Activated naive CD8-positive, alpha-beta T cell treated with anti-CD3 and anti-CD28 coated beads, Interleukin-2, amount 50 U/mL, for 16 hours (primary cell): ENCODE measurements around the gene NACC1.

Experiments
- DNase-seq: peaks from one replicate; pipeline ENCODE4 v3.0.0-alpha.2; 2020; ENCODE audit warnings: low read depth, low spot score

Gene NACC1

DNA sequence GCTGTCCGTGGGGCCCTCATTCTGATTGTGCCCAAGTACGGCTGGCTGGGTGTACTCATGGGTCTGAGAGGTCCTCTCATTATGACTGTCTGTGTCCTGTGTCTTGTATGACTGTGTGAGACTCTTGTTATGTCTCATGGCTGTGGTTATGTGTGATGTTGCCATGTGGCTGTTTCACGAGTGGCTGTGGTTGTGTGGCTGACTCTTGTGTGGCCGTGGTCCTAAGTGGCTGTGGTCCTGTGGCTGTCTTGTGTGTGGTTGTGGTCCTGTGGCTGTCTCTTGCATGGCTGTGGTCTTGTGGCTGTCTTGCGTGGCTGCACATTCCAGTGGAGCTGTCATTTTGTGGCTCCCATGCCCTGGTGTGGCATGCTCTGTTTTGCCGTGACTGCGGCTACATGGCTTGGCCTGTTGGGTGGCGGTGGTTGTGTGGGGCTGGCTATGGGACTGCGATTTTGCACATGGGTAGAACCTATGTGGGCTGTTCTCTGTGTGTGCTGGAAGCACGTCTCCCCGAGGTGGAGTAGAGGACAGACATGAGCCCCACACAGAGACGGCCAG, 18.0 kb upstream of the NACC1 start:
- no peak for DNase-seq

DNA sequence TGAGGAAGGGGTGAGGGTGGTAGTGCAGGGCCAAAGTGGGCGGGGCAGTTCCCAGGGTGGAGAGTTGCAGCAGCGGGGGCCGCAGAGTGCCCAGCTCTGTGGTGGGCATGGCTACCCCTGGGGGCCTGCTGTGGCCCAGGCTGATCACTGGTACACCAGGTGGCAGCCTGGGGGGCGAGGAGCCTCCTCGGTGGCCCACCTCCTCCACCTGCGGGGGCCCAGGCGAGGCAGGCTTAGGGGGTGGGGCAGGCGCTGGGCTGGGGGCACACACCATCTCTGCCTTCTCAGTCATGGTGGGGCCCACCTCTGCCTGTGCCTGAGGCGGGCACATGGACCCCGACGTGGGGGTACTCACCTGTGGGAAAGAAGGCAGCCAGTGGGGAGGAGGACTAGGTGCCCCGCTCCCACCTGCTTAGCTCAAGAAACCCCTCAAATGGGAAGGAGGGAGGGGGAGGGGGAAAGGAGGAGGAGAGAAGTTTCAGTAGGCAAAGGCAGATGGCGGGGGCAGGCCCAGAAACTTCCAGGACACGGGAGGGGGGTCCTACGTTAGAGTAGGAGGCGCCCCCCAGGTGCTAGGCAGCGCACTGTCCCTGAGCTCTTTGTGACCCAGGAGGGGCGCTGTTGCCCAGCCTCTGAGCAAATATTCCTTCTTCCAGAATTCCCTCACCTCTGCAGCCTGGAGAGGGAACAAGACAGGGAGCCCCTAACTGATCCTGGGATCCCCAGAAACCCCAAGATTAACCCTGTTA, 17.0 kb upstream of the NACC1 start:
- DNase-seq = no peak

DNA sequence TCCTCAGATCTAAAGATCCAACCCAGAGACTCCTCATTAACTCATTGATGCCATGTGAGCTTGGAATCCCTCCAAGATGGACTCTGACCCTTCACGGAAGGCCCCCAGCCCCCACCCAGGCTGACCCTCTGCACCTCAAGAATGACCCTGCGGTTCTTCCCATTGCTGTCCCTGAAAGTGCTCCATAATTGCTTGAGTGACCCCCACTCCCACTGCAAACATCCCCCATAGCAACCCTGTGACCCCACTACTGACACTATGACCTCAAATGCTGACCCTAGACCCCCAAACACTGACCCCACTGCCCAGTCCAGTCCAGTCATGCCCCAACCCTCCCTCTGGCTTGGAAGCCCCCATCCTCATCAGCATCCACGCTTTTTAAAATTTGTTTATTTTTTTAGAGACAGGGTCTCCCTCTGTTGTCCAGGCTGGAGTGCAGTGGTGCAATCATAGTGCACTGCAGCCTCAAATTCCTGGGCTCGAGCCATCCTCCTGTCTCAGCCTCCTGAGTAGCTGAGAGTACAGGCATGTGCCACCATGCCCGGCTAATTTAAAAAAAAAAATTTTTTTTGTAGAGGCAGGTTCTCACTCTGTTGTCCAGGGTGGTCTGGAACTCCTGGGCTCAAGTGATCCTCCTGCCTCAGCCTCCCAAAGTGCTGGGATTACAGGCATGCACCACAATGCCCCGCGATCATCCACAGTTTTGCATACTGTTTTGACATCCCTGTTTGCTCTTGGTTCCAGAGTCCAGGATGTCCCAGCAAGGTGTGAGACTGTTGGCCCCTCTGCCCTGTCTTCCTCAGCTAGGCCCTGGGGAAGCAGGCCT, 16.3 kb upstream of the NACC1 start:
- no peak for DNase-seq

DNA sequence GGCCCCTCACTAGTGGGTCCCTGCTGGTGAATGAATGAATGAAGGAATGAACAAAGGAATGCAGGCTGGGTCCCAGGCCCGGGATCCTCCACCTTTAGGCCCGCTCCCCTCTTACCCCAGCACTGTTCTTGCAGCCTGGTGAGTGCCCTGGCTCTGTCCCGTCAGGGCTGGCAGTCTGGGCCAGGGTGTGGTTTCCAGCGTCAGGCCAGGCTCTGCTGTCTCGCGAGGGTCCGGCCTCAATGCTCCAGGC, 15.7 kb upstream of the NACC1 start:
- no peak for DNase-seq

DNA sequence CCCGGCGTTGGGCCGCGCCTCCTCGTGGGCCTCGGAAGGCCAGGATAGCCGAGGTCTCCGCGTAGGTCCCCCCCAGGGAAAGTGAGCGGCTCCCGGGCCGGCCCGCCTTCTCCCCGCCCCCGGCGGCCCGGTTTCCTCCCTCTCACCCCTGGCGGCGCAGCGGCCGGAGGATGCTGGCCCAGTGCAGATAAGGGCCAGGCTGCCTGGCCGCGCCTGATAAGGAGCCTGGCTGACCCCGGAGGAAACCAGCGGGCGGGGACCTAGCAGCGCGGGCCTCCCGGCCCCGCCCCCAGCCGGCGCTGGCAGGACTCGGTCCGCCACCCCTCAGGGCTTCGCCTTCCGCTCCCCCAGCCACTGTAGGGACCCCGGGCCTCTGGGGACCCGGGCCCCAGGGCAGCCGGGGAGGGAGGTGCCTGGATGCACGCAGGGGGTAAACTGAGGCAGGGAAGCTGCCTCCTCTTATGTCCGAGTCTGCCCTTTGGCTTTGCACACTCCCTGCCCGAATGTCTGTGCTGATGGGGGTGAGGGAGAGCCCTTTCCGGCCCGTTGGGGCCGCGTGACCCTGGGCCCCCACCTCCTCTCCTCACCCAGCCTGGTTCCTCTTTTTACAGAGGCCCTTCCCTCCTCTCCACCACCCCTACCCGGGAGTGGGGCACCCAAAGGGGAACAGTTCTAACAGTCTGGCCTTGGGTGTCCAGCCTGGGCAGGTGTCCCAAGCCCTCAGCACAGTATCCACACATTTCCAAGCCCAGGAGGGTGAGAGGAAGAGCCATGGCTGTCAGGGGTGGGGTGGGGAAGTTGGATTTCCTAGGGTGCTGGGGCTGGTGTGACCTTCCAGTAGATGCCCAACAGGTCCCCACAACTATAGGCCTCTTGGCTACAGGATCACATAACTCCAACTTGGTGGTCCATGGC, 15.1 kb upstream of the NACC1 start, which contains the start of gene LYL1:
Gene LYL1 (minus strand): TSS at position 193 of the 915 bp plus-strand sequence. CDS start 1,687 bp downstream, outside the sequence.
- DNase-seq = no peak

DNA sequence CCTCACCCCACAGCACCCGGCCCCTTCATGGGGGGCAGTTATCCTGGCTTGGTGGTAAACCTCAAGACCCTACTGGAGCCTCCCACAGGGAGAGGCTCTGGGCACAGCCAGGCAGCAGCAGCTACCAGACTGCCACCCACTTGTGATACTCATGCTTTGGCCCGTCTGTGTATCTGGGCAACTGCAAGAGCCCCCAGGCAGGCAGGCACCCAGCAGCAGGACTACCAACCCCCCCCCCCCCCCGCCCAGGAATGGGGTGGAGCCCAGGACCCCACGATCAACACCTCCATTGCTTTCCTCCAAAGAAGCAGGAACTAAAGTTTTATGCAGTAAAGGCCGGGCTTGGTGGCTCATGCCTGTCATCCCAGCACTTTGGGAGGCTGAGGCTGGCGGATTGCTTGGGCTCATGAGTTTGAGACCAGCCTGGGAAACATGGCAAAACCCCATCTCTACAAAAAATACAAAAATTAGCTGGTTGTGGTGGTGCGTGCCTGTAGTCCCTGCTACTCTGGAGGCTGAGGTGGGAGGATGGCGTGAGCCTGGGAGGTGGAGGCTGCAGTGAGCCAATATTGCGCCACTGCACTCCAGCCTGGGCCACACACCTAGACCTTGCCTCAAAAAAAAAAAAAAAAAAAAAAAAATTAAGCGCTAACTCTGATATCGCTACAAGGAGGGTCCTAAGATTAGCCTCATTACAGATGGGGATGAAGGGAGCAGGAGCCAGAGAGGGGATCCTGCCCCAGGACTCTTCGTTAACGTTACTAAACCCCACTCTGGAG, 14.3 kb upstream of the NACC1 start:
- no peak for DNase-seq

DNA sequence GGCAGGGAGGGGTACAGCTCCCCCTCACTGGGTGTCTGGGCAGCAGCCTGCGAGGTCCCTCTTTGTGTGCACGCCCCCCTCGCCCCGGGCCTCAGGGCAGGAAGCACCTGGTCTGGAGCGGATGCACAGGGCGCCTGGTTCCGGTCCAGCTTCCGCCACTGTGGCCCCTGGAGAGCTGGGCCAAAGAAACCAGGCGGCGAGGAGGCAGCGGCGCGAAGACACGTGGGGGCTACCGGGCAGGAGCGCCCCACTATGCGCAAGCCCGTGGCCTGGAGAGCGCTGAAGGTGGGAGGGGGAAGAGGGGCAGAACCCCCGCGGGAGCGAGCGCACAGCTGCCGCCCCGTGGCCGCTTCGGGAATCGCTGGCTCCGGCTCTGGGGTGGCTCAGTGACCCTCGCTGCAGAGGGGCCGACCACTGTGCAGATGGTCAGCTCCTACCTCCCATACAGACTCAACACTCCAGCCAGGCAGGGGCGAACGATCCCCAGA, 13.7 kb upstream of the NACC1 start:
- DNase-seq = peak; percentile 32

DNA sequence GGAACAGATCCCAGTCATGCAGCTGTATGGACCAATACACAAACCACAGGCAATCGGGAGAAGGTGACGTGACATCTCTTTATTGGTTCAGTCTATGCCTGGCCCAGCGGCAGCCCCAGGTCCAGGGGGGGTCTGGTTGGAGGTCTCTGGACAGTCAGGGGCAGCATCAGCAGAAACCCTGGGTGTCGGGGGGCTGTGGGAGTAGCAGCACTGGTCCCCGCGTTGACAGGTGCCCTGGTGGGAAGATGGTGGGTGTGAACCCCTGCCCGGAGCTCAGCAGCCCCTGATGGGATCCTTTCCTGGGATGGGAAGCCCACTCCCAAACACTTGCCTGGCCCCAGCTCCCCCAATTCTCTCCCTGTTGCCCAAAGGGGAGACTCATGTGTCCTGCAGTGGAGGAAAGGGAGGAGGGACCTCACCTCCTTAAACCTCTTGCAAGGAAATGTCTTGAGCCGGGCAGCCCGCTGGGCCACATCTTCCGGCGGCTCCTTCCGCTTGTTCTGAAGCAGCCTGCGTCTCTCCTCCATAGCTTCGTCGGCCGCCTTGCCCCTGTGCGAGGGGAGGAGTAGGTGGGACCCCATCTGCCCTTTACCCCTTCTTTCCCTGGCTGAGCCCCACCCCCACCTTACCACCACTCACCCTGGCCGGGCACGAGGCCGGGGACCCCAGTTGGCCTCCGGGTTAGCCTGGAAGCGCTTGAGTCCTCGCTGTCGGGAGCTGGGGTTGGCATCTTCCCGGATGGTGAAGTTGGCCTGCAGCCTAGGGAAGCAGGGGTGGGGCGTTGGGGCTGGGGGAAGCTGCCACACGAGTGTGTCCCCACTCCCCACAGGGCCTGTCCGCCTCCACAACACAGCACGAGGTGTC, 13.0 kb upstream of the NACC1 start:
- DNase-seq = no peak

DNA sequence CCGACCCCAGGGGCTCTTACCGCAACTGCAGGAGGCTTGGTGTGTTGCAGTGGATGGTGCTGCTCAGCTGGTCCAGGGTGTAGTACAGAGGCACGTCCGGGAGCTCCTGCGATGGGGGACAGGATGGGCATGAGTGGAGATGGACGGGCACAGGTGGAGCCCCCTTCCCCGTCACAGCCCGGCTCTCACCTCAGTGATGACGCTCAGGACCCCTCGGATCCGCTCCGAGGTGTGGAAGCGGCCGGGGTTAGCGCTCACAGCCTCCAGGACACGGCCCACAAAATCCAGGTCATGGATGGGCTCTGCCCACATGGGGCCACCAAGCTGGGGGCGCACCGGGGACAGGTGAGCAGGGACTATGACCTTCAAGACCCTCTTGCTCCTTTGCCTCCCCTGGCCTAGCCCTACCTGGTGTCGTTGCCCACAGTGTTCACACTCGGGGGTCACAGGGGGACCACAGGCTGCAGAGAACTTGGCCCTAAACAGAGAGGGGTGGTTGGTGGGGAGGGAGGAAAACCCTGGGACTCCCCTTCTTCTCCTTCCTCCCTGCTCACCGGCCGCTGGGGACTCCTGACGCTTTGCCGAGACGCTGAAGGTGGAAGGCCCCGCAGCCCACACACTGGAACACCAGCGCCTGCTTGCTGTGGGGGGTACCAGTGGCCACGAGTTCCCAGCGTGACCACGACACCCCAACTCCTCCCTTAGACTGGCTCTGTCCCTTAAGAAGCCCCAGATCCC, 8.5 kb upstream of the NACC1 start:
- no peak for DNase-seq

DNA sequence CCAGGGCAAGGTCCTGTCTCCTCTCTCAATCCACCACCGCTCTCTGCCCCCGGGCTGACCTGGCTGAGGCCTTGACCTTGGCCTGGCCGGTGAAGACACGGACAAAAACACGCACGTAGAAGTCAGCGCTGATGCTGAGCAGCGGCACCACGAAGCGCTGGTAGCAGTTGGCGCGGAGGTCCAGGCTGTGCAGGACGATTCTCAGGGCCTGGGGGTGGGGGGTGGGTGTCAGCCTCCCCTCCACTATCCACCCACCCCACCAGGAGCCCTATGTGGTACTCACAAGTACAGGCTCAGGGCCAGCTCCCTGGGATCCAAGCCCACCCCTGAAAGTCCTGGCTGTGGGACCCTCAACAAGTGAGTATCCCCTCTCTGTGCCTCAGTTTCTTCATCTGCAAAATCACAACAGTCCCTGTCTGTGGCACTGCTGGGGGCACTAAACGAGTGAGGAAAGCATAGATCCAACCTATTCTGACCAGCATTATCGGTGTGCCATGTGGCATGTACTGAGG, 7.9 kb upstream of the NACC1 start:
- DNase-seq = no peak

DNA sequence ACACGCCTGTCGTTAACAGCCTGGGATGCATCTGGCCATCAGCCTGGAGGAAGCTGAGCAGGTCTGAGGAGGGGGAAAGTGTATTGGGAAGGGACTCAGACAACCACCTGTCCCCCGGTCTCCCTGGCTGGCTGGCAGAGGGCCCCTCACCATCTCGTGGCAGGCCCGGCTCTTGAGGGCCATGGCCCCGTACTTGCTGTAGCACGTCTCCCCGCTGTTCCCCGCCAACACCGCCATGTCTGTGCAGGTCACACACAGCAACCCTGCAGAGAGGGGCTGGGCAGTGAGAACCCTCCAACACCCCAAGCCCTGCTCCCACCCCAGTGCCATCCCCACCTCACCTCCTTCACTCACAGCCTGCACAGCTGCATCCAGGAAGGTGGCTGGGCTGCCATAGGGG, 5.5 kb upstream of the NACC1 start:
- no peak for DNase-seq

DNA sequence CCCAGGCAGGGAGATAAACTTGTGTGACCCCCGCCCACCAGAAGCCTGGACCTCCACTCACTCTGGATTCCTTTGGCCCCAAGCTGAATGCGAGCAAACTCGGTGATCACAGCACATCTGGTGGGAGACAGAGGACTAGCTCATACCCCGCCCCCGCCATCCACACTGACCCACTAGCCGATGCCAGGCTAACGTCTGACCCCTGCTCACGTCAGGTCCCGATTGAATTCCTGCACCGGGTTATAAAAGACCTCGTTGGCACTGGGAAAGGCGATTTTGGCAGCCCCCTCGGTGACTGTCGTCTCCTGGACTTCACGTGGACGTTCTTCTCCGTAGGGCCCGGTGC, 2.2 kb upstream of the NACC1 start:
- DNase-seq = no peak

DNA sequence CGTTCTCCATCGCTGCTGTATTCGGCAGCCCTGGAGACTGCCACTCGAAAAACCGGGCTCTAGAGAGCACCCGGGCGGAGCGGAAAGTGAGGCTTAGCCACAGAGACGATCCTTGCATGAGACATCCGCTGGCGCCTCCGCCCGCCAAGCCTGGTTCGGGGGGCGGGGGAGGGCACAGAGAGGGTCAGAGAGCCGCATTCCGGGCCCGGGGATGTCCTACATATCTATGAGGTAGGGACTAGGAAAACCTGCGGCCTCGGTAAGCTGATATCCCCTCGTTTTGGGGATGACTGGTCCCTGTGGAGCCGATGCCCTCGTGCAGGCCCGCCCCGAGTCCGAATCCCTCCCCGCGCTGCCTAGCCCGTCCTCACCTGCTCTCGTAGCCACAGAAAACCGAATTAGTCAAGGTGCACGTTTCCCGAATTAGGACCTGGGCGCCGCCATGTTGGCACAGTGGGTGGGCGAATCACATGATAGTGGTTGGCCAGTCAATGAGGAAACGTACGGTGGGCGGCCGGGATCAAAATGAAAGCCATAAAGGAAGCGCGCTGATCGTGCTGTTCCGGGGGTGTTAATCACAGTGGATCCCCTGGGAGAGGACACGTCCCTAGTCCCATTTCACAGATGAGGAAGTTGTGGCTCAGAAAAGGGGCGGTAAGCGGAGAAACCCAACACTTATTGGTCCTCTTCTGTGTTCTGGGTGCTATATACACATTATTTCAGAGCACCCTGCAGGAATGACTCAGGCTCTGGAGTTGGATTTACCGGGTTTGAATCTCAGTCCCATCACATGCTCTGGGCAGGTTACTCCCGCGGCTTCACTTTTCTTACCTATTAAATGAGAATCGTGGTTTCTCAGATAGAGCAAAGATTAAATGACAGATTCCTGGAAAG, 1.5 kb upstream of the NACC1 start, which contains the start of gene TRMT1:
Gene TRMT1 (minus strand): TSS at position 459 of the 894 bp plus-strand sequence. CDS start 341 bp downstream, at position 118.
- peak; percentile 86 for DNase-seq

DNA sequence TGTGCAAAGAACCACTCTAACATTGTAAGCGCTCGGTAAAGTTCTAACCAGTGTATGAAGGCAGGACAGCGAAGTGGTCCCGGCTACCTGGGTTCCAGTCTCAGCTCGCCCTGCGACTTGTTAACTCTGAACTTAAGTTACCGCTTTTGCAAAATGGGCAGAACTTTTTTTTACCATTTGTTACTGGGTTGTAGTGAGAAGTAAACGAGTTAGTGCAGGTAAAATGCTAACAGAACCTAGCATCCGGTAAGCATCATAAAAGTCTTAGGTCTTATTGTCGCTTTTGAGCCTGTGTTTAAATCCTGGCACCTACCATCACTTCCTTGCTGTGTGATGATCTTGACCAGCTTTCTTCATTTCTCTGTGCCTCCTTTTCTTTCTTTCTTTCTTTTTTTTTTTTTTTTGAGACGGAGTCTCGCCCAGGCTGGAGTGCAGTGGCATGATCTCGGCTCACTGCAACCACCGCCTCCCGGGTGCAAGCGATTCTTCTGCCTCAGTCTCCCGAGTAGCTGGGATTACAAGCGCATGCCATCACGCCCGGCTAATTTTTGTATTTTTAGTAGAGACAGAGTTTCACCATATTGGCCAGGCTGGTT, 790 bp upstream of the NACC1 start:
- no peak for DNase-seq

DNA sequence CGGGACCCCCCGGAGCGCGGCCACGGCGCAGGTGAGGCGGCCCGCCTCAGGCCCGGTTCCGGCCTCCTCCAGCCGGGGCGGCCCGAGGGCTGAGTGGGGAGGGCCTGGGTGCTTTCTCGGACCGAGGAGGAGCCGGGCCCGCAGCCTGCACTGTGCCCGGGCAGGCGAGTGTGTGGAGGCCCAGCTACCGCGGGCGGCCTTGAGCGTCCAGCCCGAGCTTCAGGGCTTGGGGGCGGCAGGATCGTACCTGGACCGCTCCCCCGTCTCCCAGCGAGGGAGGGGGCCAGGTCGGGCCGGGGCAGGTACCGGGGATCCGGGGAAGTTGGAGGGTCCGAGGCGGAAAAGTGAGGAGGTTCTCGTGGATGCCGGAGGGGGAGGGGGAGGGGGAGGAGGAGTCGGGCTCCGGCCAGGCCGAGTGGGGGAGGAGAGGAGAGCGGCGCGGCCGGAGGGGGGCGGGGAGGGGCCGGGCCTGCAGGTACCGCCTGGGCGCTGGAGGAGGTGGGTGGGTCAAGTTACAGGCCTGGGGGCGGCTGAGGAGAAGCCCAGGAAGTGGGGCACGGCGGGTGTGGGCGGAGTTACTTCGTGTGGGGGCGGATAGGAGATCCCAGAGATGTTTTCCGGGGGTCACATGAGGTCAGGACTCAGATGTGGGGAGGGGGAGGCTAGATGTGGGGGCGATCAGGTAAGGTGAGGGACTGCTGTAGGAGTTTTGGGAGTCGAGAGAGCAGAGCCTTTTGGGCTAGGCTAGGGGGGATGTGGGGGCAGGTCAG, 545 bp downstream of the NACC1 start:
- DNase-seq = no peak

DNA sequence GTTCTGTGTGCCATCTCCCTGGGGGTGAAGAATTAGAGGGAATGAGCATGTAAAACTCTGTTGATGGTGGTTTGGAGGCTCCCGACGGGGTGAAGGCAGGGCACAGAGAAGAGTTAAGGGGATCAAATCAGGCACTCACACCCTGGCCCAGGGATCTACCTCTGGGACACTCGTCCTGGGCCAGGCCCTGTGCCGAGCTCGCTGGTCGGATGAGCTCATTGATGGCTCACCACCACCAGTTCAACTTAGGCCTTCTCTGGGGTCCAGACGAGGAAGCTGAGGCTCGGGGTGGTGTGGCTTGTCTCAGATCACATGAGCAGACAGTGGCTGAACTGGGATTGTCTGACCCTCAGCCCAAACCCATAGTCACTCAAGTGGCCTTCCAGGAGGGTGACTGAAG, 1.6 kb downstream of the NACC1 start:
- DNase-seq = no peak

DNA sequence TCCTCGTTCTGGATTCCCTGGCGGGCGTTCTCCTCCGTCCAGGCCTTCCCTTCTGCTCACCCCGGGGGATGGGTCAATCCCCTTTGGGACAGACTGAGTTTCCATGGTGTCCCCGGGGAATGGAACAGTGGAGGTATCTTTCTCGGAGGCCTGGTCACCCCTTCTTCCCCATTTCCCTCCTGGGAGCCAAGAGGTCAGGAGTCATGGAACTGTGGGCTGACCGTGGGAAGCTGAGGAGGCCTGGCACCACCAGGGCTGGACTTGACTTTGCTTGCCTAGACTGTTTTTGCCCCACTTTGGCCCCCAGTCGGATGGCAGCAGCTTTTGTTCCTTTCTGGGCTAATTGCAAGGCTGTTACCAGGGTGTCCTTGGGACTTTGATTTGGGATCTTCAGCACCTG, 2.0 kb downstream of the NACC1 start:
- DNase-seq = no peak
